ENCODE results near the gene LRRC61.
"Not testable (repeated sequence)": the region's sequence is repeated elsewhere in the genome, so short reads cannot be mapped to it uniquely, and the experiment has no call there.

LRRC61 gene

GRCh38 chr7:150308575-150308974 is 14.6 kb upstream of the LRRC61 start:
- no peak for DNase-seq

- no peak for DNase-seq
Measured at GRCh38 chr7:150311146-150311545, 12.0 kb upstream of the LRRC61 start.

- DNase-seq, result no peak
Measured at GRCh38 chr7:150311711-150312110, 11.4 kb upstream of the LRRC61 start.

GRCh38 chr7:150312649-150313366 is 10.3 kb upstream of the LRRC61 start:
- DNase-seq, result not testable (repeated sequence)

- DNase-seq, result no peak
Measured at GRCh38 chr7:150313367-150313809, 9.8 kb upstream of the LRRC61 start.

- DNase-seq, result no peak
Measured at GRCh38 chr7:150313870-150314269, 9.3 kb upstream of the LRRC61 start.

- DNase-seq, result no peak
Measured at GRCh38 chr7:150314639-150315239, 8.4 kb upstream of the LRRC61 start.

GRCh38 chr7:150316987-150317386 is 6.2 kb upstream of the LRRC61 start:
- DNase-seq, result not testable (repeated sequence)

- peak; percentile 55 for DNase-seq
Measured at GRCh38 chr7:150317748-150318444, 5.3 kb upstream of the LRRC61 start.

- DNase-seq, result no peak
Measured at GRCh38 chr7:150321788-150322113, 1.4 kb upstream of the LRRC61 start.

- DNase-seq, result no peak
Measured at GRCh38 chr7:150322114-150322832, 882 bp upstream of the LRRC61 start.

GRCh38 chr7:150323682-150324372 is 672 bp downstream of the LRRC61 start:
- peak; percentile 39 for DNase-seq

- DNase-seq, result peak; percentile 39
Measured at GRCh38 chr7:150324373-150324961, 1.3 kb downstream of the LRRC61 start.

GRCh38 chr7:150325110-150325611 is 2.0 kb downstream of the LRRC61 start:
- no peak for DNase-seq

- DNase-seq, result no peak
Measured at GRCh38 chr7:150325901-150326300, 2.7 kb downstream of the LRRC61 start.

- no peak for DNase-seq
Measured at GRCh38 chr7:150326657-150327268, 3.6 kb downstream of the LRRC61 start.

GRCh38 chr7:150327308-150327707 is 4.2 kb downstream of the LRRC61 start:
- no peak for DNase-seq

- DNase-seq, result no peak
Measured at GRCh38 chr7:150329331-150330120, 6.4 kb downstream of the LRRC61 start.

GRCh38 chr7:150330211-150330885 is 7.2 kb downstream of the LRRC61 start:
- no peak for DNase-seq

Data from NCI-H2227 treated with DMSO at 0.1 percent for 48 hours (cell line).